ENCODE measurements around the gene STK24. TPM values are rescaled to one million over a fixed set of nuclear protein-coding genes. Genes with fewer than 3 reads are reported as not detected.
A peak's percentile ranks its signal among the peaks of the same experiment; 100 is the strongest.

STK24 gene
- total and polyA plus RNA-seq, 5 experiments from 2014 or later, result 22.7 to 121 (median 66.6) TPM

GRCh38 chr13:98504029-98504351, 72.9 kb downstream of the STK24 start:
- Mint-ChIP-seq H3K4me1 (peaks cover 39 to 88% (median 83%) of the 10 kb centered on the region in 4 donors), H3K27ac (peak overlapping the region in 8 of 10 donors; percentile 14 to 85 (median 66)), H3K36me3 (peaks cover 0 to 44% (median 5%) of the 10 kb centered on the region in 3 donors), H3K4me3 (peak overlapping the region in 4 of 10 donors; percentile 25 to 61 (median 48)), H3K9me3 (no peaks in the 10 kb centered on the region), H3K27me3 (no peaks in the 10 kb centered on the region)
- POLR2A ChIA-PET, result no interaction called here
- DNase-seq, result no peak
- no peak for ATAC-seq

GRCh38 chr13:98503175-98504028, 73.5 kb downstream of the STK24 start:
- DNase-seq (no peak), ATAC-seq (no peak)
- no peaks in the 10 kb centered on the region for H3K27me3 Mint-ChIP-seq
- H3K9me3 Mint-ChIP-seq, result no peaks in the 10 kb centered on the region
- peak overlapping the region in 2 of 10 donors; percentile 25 to 54 for H3K4me3 Mint-ChIP-seq
- H3K36me3 Mint-ChIP-seq, result peaks cover 0 to 48% (median 5%) of the 10 kb centered on the region in 3 donors
- POLR2A ChIA-PET, result no interaction called here
- H3K27ac Mint-ChIP-seq, result peak overlapping the region in 7 of 10 donors; percentile 12 to 85 (median 55)
- H3K4me1 Mint-ChIP-seq, result peaks cover 39 to 84% (median 80%) of the 10 kb centered on the region in 4 donors

GRCh38 chr13:98500963-98501421, 75.9 kb downstream of the STK24 start:
- no peaks in the 10 kb centered on the region for H3K27me3 Mint-ChIP-seq
- DNase-seq, result no peak
- no peak for ATAC-seq
- POLR2A ChIA-PET, result no interaction called here
- H3K4me3 Mint-ChIP-seq, result no peak overlapping the region
- peaks cover 45 to 86% (median 80%) of the 10 kb centered on the region in 4 donors for H3K4me1 Mint-ChIP-seq
- H3K27ac Mint-ChIP-seq, result peak overlapping the region in 2 of 10 donors; percentile 34 to 36
- peaks cover 0 to 58% (median 5%) of the 10 kb centered on the region in 3 donors for H3K36me3 Mint-ChIP-seq
- no peaks in the 10 kb centered on the region for H3K9me3 Mint-ChIP-seq

GRCh38 chr13:98496966-98497365, 79.9 kb downstream of the STK24 start:
- ATAC-seq (no peak), DNase-seq (no peak)
- Mint-ChIP-seq H3K27me3 (no peaks in the 10 kb centered on the region), H3K4me1 (peaks cover 37 to 73% (median 65%) of the 10 kb centered on the region in 4 donors), H3K9me3 (no peaks in the 10 kb centered on the region), H3K27ac (peak overlapping the region in 6 of 10 donors; percentile 32 to 75 (median 54)), H3K36me3 (peaks cover 0 to 48% (median 3%) of the 10 kb centered on the region in 3 donors), H3K4me3 (no peak overlapping the region)
- POLR2A ChIA-PET, result no interaction called here

GRCh38 chr13:98496479-98496791, 80.5 kb downstream of the STK24 start:
- no peak overlapping the region for H3K4me3 Mint-ChIP-seq
- peaks cover 34 to 72% (median 65%) of the 10 kb centered on the region in 4 donors for H3K4me1 Mint-ChIP-seq
- H3K9me3 Mint-ChIP-seq, result no peaks in the 10 kb centered on the region
- peak overlapping the region in 3 of 10 donors; percentile 54 to 71 (median 56) for H3K27ac Mint-ChIP-seq
- H3K27me3 Mint-ChIP-seq, result no peaks in the 10 kb centered on the region
- DNase-seq (no peak), ATAC-seq (no peak)
- POLR2A ChIA-PET, result no interaction called here
- peaks cover 0 to 45% (median 3%) of the 10 kb centered on the region in 3 donors for H3K36me3 Mint-ChIP-seq

GRCh38 chr13:98495627-98496478, 81.1 kb downstream of the STK24 start:
- no peaks in the 10 kb centered on the region for H3K27me3 Mint-ChIP-seq
- H3K9me3 Mint-ChIP-seq, result no peaks in the 10 kb centered on the region
- POLR2A ChIA-PET, result no interaction called here
- H3K4me1 Mint-ChIP-seq, result peaks cover 37 to 75% (median 66%) of the 10 kb centered on the region in 4 donors
- no peak for DNase-seq
- H3K4me3 Mint-ChIP-seq, result no peak overlapping the region
- no peak for ATAC-seq
- H3K36me3 Mint-ChIP-seq, result peaks cover 0 to 47% (median 3%) of the 10 kb centered on the region in 3 donors
- H3K27ac Mint-ChIP-seq, result peak overlapping the region in 5 of 10 donors; percentile 11 to 83 (median 54)

- POLR2A ChIA-PET, result no interaction called here
- H3K4me3 Mint-ChIP-seq, result no peak overlapping the region
- H3K27ac Mint-ChIP-seq, result peak overlapping the region in 3 of 10 donors; percentile 53 to 81 (median 57)
- H3K27me3 Mint-ChIP-seq, result no peaks in the 10 kb centered on the region
- no peak for DNase-seq
- ATAC-seq, result no peak
- H3K36me3 Mint-ChIP-seq, result peaks cover 0 to 42% (median under 1%) of the 10 kb centered on the region in 3 donors
- H3K9me3 Mint-ChIP-seq, result no peaks in the 10 kb centered on the region
- H3K4me1 Mint-ChIP-seq, result peaks cover 38 to 74% (median 70%) of the 10 kb centered on the region in 4 donors
Observed at GRCh38 chr13:98494769-98495168, 82.1 kb downstream of the STK24 start.

- no peak for ATAC-seq
- peaks cover 0 to 32% (median 0%) of the 10 kb centered on the region in 3 donors for H3K36me3 Mint-ChIP-seq
- POLR2A ChIA-PET, result no interaction called here
- no peak for DNase-seq
- H3K9me3 Mint-ChIP-seq, result no peaks in the 10 kb centered on the region
- H3K27ac Mint-ChIP-seq, result peak overlapping the region in 3 of 10 donors; percentile 9 to 65 (median 31)
- no peaks in the 10 kb centered on the region for H3K27me3 Mint-ChIP-seq
- H3K4me1 Mint-ChIP-seq, result peaks cover 45 to 84% (median 77%) of the 10 kb centered on the region in 4 donors
- H3K4me3 Mint-ChIP-seq, result no peak overlapping the region
Observed at GRCh38 chr13:98493042-98493712, 83.7 kb downstream of the STK24 start.

- peaks cover 41 to 84% (median 77%) of the 10 kb centered on the region in 4 donors for H3K4me1 Mint-ChIP-seq
- no peak for ATAC-seq
Observed at GRCh38 chr13:98492335-98493041, 84.4 kb downstream of the STK24 start.

GRCh38 chr13:98490866-98491265, 86.0 kb downstream of the STK24 start:
- no peaks in the 10 kb centered on the region for H3K9me3 Mint-ChIP-seq
- H3K4me1 Mint-ChIP-seq, result peaks cover 38 to 83% (median 79%) of the 10 kb centered on the region in 4 donors
- POLR2A ChIA-PET, result no interaction called here
- H3K27ac Mint-ChIP-seq, result peak overlapping the region in 3 of 10 donors; percentile 37 to 66 (median 47)
- DNase-seq (no peak), ATAC-seq (no peak)
- no peak overlapping the region for H3K4me3 Mint-ChIP-seq
- H3K36me3 Mint-ChIP-seq, result peaks cover 0 to 21% (median 0%) of the 10 kb centered on the region in 3 donors
- no peaks in the 10 kb centered on the region for H3K27me3 Mint-ChIP-seq

More at GRCh38 chr13:98492335-98493041, 84.4 kb downstream of the STK24 start:
- peak overlapping the region in 1 of 10 donors; percentile 15 for H3K4me3 Mint-ChIP-seq
- POLR2A ChIA-PET, result no interaction called here
- no peak for DNase-seq
- peak overlapping the region in 6 of 10 donors; percentile 34 to 65 (median 44) for H3K27ac Mint-ChIP-seq
- H3K27me3 Mint-ChIP-seq, result no peaks in the 10 kb centered on the region
- H3K36me3 Mint-ChIP-seq, result peaks cover 0 to 26% (median 0%) of the 10 kb centered on the region in 3 donors
- H3K9me3 Mint-ChIP-seq, result no peaks in the 10 kb centered on the region

GRCh38 chr13:98490195-98490836, 86.6 kb downstream of the STK24 start:
- H3K4me1 Mint-ChIP-seq, result peaks cover 42 to 86% (median 83%) of the 10 kb centered on the region in 4 donors
- ATAC-seq (no peak), DNase-seq (no peak)
- H3K27ac Mint-ChIP-seq, result peak overlapping the region in 6 of 10 donors; percentile 14 to 87 (median 28)
- POLR2A ChIA-PET, result no interaction called here
- peaks cover 0 to 21% (median 0%) of the 10 kb centered on the region in 3 donors for H3K36me3 Mint-ChIP-seq
- no peaks in the 10 kb centered on the region for H3K9me3 Mint-ChIP-seq
- H3K27me3 Mint-ChIP-seq, result no peaks in the 10 kb centered on the region
- no peak overlapping the region for H3K4me3 Mint-ChIP-seq

Measured in naive thymus-derived CD8-positive, alpha-beta T cell (primary cell).